NCI-H446 (cell line): ENCODE measurements around the gene NAP1L2.
A peak's percentile ranks its signal among the peaks of the same experiment; 100 is the strongest.
"Not testable (repeated sequence)": the region's sequence is repeated elsewhere in the genome, so short reads cannot be mapped to it uniquely, and the experiment has no call there.

Experiments used
- DNase-seq, 2 experiments: peaks; one replicate each; lab custom pipeline; 2025; lab: John Stamatoyannopoulos, UW

Gene NAP1L2, protein sequence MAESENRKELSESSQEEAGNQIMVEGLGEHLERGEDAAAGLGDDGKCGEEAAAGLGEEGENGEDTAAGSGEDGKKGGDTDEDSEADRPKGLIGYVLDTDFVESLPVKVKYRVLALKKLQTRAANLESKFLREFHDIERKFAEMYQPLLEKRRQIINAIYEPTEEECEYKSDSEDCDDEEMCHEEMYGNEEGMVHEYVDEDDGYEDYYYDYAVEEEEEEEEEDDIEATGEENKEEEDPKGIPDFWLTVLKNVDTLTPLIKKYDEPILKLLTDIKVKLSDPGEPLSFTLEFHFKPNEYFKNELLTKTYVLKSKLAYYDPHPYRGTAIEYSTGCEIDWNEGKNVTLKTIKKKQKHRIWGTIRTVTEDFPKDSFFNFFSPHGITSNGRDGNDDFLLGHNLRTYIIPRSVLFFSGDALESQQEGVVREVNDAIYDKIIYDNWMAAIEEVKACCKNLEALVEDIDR

DNA sequence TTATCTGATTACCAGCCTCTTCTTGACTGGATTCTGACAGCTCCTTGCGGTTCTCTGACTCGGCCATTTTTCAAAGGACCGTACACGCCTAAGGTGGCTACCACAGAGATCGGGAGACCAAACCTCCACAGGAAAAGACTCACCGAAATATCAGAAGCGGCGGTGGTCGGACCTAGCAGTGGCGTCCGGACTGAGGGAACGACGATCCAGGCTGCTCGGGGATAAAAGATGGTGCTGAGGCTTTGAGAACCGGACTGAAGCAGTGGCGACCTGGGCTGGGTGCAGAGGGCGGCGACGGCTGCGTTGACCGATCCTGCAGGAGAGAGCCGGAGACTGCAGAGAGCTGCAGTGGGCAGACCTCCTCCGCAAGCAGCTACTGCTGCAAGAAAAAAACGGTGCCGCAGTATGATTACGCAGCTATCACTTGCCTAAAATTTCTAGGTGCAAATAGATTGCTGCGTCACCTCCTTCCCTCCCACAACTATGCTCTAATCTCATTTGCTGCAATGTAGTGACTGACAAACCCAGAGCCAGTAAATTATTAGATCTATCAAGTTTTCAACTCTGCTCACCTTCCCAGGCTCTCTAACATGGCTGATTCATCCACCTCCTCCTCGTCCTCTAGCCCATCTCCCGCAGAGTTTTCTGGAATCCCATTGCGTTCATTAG lies at the start of gene NAP1L2:
NAP1L2 (minus strand) TSS at position 426 of the 669 bp plus-strand sequence; CDS start at position 67, 359 bp downstream.
- no peak for DNase-seq

DNA sequence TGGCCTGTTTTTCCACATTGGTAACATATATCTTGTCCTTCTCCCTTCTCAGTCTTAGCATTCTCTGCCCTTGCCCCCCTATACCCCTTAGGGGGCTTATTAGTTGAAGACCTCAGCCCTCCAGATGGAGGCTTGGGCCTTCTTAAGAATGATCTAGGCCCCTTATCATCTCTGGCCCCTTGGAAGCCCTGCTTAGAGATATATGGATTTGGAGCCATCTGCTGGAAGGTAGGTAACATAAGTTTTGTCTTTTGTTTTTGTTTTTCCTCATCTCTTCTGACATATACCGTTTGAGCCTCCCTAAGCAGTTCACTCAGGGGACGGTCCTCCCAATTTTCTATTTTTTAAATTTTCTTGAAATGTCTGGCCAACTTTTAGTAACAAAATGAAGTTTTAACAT lies 48.3 kb upstream of the NAP1L2 start:
- peak in 1 of 2 experiments; percentile 4 for DNase-seq

DNA sequence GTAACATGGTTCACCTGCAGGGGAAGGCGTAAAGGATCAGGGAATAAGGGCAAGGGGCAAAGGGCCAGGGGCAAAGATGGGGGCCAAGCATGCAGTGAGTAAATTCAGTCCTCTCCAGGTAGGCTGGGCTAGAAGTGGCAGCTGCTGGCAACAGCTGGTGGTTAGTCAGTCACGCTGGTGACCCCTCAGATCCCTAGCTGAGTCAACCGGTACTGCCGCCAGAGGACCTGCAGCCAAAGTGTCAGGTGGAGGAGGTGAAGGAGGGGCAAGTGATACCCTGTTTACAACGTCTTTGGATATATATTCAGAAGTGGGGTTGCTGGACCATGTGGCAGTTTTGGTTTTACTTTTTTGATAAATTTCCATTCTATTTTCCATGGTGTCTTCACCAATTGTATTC lies 24.6 kb upstream of the NAP1L2 start:
- DNase-seq = no peak

DNA sequence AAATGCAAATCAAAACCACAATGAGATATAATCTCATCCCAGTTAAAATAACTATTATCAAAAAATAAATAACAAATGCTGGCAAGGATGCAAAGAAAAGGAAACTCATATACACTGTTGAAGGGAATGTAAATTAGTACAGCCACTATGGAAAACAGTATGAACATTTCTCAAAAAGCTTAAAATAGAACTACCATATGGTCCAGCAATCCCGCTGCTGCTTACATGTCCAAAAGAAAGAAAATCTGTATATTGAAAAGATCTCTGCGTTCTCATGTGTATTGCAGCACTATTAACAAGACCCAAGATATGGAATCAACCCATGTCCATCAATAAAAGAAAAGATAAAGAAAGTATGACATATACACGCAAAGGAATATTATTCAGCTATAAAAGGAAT lies 3.0 kb upstream of the NAP1L2 start:
- no peak for DNase-seq

DNA sequence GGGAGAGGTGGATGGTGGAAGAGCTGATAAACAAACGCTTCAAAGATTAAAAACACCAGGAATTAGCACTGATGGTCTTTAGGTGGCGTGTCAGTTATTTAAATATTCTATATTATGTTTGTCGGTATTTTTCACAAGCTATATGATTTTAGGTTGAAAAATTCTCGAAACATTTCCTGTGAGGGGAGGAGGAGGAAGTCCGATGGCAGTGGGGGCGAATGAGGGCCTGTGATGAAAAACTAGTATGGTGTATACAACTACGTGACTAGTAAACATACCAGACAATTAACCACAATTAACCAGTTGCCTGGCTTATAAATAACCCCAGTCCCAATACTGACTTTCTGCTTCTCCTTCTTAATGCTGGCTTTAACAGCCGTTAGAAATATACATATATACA lies 595 bp upstream of the NAP1L2 start:
- no peak for DNase-seq

DNA sequence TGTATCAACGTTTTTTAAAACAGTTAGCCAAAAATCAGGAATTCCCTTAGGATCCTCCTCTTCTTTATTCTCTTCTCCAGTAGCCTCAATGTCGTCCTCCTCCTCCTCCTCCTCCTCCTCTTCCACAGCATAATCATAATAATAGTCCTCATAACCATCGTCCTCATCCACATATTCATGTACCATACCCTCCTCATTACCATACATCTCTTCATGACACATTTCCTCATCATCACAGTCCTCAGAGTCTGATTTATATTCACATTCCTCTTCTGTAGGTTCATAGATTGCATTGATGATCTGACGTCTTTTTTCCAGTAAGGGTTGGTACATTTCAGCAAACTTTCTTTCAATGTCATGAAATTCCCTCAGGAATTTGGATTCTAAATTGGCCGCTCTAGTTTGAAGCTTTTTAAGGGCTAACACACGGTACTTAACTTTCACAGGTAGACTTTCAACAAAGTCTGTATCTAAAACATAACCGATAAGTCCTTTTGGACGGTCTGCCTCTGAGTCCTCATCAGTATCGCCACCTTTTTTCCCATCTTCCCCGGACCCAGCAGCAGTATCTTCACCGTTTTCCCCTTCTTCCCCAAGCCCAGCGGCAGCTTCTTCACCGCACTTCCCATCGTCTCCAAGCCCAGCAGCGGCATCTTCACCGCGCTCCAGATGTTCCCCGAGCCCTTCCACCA lies 771 bp downstream of the NAP1L2 start:
- DNase-seq = no peak

DNA sequence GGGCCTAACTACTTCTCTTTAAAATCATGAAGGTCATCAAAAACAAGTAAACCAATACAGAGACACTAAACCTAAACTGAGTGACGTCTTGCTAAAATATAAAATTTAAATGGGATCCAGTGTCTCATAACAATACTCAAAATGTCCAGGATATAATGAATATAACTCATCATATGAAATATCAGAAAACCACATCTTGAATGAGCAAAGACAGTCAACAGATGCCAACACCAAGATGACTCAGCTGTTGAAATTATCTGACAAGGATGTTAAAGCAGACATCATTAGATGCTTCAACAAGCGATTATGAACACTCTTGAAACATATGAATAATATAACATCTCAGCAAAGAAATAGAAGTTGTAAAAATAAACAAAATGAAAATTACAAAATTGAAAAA lies 8.3 kb downstream of the NAP1L2 start:
- no peak for DNase-seq

DNA sequence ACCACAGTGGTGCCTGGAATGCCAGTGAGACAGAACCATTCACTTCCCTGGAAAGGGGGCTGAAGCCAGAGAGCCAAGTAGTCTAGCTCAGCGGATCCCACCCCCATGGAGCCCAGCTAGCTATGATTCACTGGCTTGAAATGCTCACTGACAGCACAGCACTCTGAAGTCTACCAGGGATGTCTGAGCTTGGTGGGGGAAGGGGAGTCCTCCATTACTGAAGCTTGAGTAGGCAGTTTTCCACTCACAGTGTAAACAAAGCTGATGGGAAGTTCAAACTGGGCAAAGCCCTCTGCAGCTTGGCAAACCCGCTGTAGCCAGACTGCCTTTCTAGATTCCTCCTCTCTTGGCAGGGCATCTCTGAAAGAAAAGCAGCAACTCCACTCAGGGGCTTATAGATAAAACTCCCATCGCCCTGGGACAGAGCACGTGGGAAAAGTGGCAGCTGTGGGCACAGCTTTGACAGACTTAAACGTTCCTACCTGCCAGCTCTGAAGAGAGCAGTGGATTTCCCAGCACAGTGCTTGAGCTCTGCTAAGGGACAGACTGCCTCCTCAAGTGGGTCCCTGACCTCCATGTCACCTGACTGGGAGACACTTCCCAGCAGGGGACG lies 32.0 kb downstream of the NAP1L2 start:
- DNase-seq = no peak

DNA sequence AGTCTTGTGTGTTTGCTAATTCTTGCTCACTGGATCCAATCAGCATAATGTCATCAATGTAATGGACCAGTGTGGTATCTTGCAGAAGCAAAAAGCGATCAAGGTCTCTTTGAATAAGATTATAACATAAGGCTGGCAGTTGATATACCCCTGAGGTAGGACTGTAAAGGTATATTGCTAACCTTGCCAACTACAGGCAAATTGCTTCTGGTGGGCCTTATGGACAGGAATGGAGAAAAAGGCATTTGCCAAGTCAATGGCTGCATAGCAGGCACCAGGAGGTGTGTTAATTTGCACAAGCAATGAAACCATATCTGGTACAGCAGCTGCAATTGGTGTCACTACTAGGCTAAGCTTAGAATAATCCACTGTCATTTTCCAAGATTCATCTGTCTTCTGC lies 45.7 kb downstream of the NAP1L2 start:
- not testable (repeated sequence) for DNase-seq
